ENCODE data around the gene KIAA0930. TPM values are rescaled to one million over a fixed set of nuclear protein-coding genes. Genes with fewer than 3 reads are reported as not detected.

The KIAA0930 gene
- total RNA-seq, 2 experiments from 2014 or later, result 6.7 to 7.4 TPM

DNA sequence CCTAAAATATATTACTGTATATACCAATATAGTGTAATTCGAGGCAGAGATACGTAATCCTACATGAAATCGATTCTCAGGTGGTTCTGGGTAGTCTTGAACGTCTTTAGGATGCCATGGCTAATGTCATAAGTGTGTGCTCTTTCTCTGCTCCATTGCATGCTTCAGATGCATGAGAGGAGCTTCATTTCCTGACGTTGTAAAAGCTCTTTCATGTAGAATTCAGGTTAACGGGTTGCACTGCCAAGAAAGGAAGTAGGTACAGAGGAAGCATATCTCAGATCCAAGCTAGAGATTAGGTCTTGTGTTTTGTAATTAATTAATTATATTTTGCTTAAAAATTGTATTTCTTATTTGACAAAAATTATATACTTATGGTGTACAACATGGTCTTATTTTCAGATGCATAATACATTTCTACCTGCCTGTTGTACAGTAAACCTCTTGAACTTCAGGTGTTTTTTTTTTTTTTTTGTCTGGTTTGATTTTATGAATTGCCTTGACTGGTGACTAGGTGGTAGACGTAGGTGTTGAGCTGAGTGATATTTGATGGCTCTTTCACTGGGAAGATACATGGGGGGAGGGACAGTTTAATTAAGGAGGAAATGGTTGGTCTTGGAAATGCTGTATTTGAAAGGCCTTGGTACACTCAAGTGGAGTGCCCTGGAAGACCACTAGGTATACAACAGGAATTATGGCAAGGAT is 67.7 kb downstream of the KIAA0930 start:
- peak overlapping the region; percentile 69 to 89 for H3K27ac ChIP-seq (ENCODE audit: low read depth in 1 of 2, low read length in 2 of 2)
- peaks cover 94% of the 10 kb centered on the region for H3K36me3 Mint-ChIP-seq (ENCODE audit: low read depth)
- H3K9me3 Mint-ChIP-seq, result no peaks in the 10 kb centered on the region
- ATAC-seq (ENCODE audit: poor library complexity) (peak; percentile 89), DNase-seq (peak in 5 of 14 experiments; percentile 35 to 81 (median 79))
- peaks cover 78% of the 10 kb centered on the region for H3K4me1 ChIP-seq (ENCODE audit: insufficient read depth, low read length)
- TF ChIP-seq, protein P1, sequence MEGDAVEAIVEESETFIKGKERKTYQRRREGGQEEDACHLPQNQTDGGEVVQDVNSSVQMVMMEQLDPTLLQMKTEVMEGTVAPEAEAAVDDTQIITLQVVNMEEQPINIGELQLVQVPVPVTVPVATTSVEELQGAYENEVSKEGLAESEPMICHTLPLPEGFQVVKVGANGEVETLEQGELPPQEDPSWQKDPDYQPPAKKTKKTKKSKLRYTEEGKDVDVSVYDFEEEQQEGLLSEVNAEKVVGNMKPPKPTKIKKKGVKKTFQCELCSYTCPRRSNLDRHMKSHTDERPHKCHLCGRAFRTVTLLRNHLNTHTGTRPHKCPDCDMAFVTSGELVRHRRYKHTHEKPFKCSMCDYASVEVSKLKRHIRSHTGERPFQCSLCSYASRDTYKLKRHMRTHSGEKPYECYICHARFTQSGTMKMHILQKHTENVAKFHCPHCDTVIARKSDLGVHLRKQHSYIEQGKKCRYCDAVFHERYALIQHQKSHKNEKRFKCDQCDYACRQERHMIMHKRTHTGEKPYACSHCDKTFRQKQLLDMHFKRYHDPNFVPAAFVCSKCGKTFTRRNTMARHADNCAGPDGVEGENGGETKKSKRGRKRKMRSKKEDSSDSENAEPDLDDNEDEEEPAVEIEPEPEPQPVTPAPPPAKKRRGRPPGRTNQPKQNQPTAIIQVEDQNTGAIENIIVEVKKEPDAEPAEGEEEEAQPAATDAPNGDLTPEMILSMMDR (IDR thresholded peaks at IDR 0.05), result no peak
- ChIA-PET CTCF (interaction anchor here (0.6 to 2.3 kb wide), 5 partner anchors 10 to 503 kb away, joined by 3 to 8 read pairs (median 3); partner anchors contain the start of gene NUP50), POLR2A (interaction anchor here (0.7 to 5.4 kb wide), 8 partner anchors 8 to 165 kb away, joined by 3 to 78 read pairs (median 4); partner anchors contain the start of gene NUP50)
- intact Hi-C loops (cut with DNase I, micrococcal nuclease), result loop anchor here (1.0 to 10.0 kb wide), 3 partner anchors 10 to 262 kb away; partner anchors contain the start of gene NUP50 (in 1 of the 2)
- H3K27me3 Mint-ChIP-seq, result no peaks in the 10 kb centered on the region
- peaks cover 81% of the 10 kb centered on the region for H3K36me3 ChIP-seq (ENCODE audit: insufficient read depth, low read length)
- H3K27ac Mint-ChIP-seq, result peak overlapping the region; percentile 87
- H3K4me3 ChIP-seq (ENCODE audit: low read length), result no peak overlapping the region
- peak overlapping the region; percentile 39 for H3K4me3 Mint-ChIP-seq
- peaks cover 84% of the 10 kb centered on the region for H3K4me1 Mint-ChIP-seq (ENCODE audit: low read depth)
- H3K27me3 ChIP-seq (ENCODE audit: control insufficient read depth in 1 of 2, insufficient read depth in 2 of 2, low read length in 2 of 2), result no peaks in the 10 kb centered on the region
- H3K9me3 ChIP-seq (ENCODE audit: control insufficient read depth in 1 of 2, insufficient read depth in 1 of 2, low read length in 2 of 2), result no peaks in the 10 kb centered on the region

DNA sequence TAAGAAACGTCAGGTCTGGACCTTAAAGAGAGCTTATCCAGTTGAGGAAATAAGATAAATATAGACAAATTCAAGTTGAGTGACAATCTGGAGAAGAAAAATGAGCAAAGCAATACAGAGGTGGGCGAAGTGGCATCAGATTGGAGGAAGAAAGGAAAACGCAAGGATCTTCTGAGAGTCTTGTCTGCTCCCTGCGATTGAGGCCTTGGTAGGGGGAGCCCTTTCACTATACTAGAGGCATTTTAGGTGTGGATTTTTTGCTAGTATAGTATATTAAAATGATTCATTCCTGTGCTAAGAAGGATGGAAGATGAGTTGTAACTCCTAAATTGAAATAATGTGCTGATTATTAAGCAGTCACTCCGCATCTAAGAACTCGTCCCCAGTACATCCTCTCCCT is 68.9 kb downstream of the KIAA0930 start:
- Mint-ChIP-seq H3K27ac (peak overlapping the region; percentile 87), H3K4me3 (peak overlapping the region; percentile 56), H3K27me3 (no peaks in the 10 kb centered on the region), H3K36me3 (ENCODE audit: low read depth) (peaks cover 90% of the 10 kb centered on the region), H3K9me3 (no peaks in the 10 kb centered on the region), H3K4me1 (ENCODE audit: low read depth) (peaks cover 86% of the 10 kb centered on the region)
- Histone ChIP-seq H3K4me1 (ENCODE audit: insufficient read depth, low read length) (peaks cover 78% of the 10 kb centered on the region), H3K27ac (ENCODE audit: low read depth in 1 of 2, low read length in 2 of 2) (peak overlapping the region; percentile 42 to 43), H3K4me3 (ENCODE audit: low read length) (no peak overlapping the region), H3K36me3 (ENCODE audit: insufficient read depth, low read length) (peaks cover 85% of the 10 kb centered on the region), H3K9me3 (ENCODE audit: control insufficient read depth in 1 of 2, insufficient read depth in 1 of 2, low read length in 2 of 2) (no peaks in the 10 kb centered on the region), H3K27me3 (ENCODE audit: control insufficient read depth in 1 of 2, insufficient read depth in 2 of 2, low read length in 2 of 2) (no peaks in the 10 kb centered on the region)
- ChIA-PET CTCF (interaction anchor here (2.3 kb wide), 1 partner anchor 8 kb away, joined by 8 read pairs; the partner anchor contains the start of gene NUP50), POLR2A (interaction anchor here (5.4 kb wide), 1 partner anchor 9 kb away, joined by 78 read pairs; the partner anchor contains the start of gene NUP50)
- no peak for DNase-seq
- TF ChIP-seq, protein P1 (IDR thresholded peaks at IDR 0.05), result no peak
- intact Hi-C loops (cut with DNase I, micrococcal nuclease), result loop anchor here (5.0 to 10.0 kb wide), 2 partner anchors 145 to 263 kb away; no protein-coding TSS in a partner anchor
- no peak for ATAC-seq (ENCODE audit: poor library complexity)

DNA sequence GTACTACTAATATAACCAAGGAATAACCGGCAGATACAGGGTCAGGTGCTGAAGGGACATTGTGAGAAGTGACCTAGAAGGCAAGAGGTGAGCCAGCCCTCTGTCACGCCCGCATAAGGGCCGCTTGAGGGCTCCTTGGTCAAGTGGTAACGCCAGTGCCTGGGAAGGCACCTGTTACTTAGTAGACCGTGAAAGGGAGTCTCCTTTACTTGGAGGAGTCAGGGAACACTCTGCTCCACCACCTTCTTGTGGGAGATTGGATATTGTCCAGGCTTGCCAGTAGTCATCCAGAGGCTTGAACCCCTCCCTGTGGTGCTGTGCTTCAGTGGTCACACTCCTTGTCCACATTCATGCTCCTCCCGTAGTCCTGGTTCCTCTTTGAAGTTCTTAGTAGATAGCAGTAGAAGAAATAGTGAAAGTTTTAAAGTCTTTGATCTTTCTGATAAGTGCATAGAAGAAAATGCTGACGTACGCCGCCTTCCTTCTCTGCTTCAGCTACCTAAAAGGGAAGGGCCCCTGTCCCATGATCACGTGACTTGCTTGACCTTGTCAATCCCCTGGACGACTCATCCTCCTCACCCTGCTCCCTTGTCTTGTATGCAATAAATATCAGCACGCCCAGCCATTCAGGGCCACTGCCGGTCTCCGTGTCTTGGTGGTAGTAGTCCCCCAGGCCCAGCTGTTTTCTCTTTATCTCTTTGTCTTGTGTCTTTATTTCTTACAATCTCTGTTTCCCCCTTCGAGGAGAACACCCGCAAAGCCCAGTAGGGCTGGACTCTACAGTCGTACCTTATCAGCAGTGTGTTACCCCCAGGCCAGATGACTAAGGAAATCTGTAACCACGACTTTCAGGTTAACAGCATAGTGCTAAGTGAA is 70.9 kb downstream of the KIAA0930 start:
- H3K4me1 ChIP-seq (ENCODE audit: insufficient read depth, low read length), result peaks cover 79% of the 10 kb centered on the region
- Mint-ChIP-seq H3K9me3 (no peaks in the 10 kb centered on the region), H3K4me1 (ENCODE audit: low read depth) (peaks cover 88% of the 10 kb centered on the region), H3K36me3 (ENCODE audit: low read depth) (peaks cover 86% of the 10 kb centered on the region), H3K27ac (peak overlapping the region; percentile 89), H3K4me3 (peak overlapping the region; percentile 83), H3K27me3 (no peaks in the 10 kb centered on the region)
- peaks cover 72% of the 10 kb centered on the region for H3K36me3 ChIP-seq (ENCODE audit: insufficient read depth, low read length)
- no peaks in the 10 kb centered on the region for H3K27me3 ChIP-seq (ENCODE audit: control insufficient read depth in 1 of 2, insufficient read depth in 2 of 2, low read length in 2 of 2)
- DNase-seq, result peak in 4 of 14 experiments; percentile 10 to 63 (median 36)
- no peak for ATAC-seq (ENCODE audit: poor library complexity)
- peak overlapping the region; percentile 43 to 66 for H3K27ac ChIP-seq (ENCODE audit: low read depth in 1 of 2, low read length in 2 of 2)
- H3K4me3 ChIP-seq (ENCODE audit: low read length), result no peak overlapping the region
- no peaks in the 10 kb centered on the region for H3K9me3 ChIP-seq (ENCODE audit: control insufficient read depth in 1 of 2, insufficient read depth in 1 of 2, low read length in 2 of 2)
- CTCF ChIA-PET, result interaction anchor here (0.7 kb wide), 1 partner anchor 9 kb away, joined by 3 read pairs; no protein-coding TSS in a partner anchor
- intact Hi-C loops (cut with DNase I, micrococcal nuclease), result loop anchor here (5.0 to 10.0 kb wide), 6 partner anchors 147 to 1355 kb away; partner anchors contain the start of genes EFCAB6 (in 1 of the 2) and PRR5 (in 1 of the 2)
- TF ChIP-seq, protein P1 (IDR thresholded peaks at IDR 0.05), result no peak
- POLR2A ChIA-PET, result no interaction called here

Data from CD4-positive, alpha-beta T cell (primary cell).